Smooth muscle cell (in vitro differentiated cells): ENCODE measurements around the gene TGM2. TPM values are rescaled to one million over a fixed set of nuclear protein-coding genes. Genes with fewer than 3 reads are reported as not detected.

Source experiments
- DNase-seq: peaks from one replicate; lab custom pipeline; 2025; ENCODE audit not compliant: unreplicated experiment; lab: John Stamatoyannopoulos, UW
- H2AFZ ChIP-seq: fragments of 200-600 bp; sonication (generic); 2 replicates; pipeline ENCODE4 v1.6.0; 2016; ENCODE audit warnings: antibody characterized with exemption, low read depth, mild to moderate bottlenecking
- H3F3A ChIP-seq: fragments of 200-600 bp; sonication (generic); 2 replicates; pipeline ENCODE4 v1.6.0; 2017; ENCODE audit warnings: antibody characterized with exemption, low read depth
- H3K27ac ChIP-seq: fragments of 200-600 bp; sonication (generic); 2 replicates; pipeline ENCODE4 v1.5.1; 2016; ENCODE audit warnings: low read depth, mild to moderate bottlenecking
- H3K27me3 ChIP-seq: fragments of 200-600 bp; sonication (generic); 2 replicates; pipeline ENCODE4 v1.6.1; 2016; ENCODE audit warnings: low read depth, mild to moderate bottlenecking
- H3K36me3 ChIP-seq: fragments of 200-600 bp; sonication (generic); 2 replicates; pipeline ENCODE4 v1.5.1; 2016; ENCODE audit warnings: low read depth
- H3K4me1 ChIP-seq: fragments of 200-600 bp; sonication (generic); 2 replicates; pipeline ENCODE4 v1.5.1; 2016; ENCODE audit warnings: low read depth
- H3K4me2 ChIP-seq: fragments of 200-600 bp; sonication (generic); 2 replicates; pipeline ENCODE4 v1.6.0; 2016; ENCODE audit warnings: mild to moderate bottlenecking
- H3K4me3 ChIP-seq: fragments of 200-600 bp; sonication (generic); 2 replicates; pipeline ENCODE4 v1.5.1; 2016; ENCODE audit warnings: mild to moderate bottlenecking
- H3K79me2 ChIP-seq: fragments of 200-600 bp; sonication (generic); 2 replicates; pipeline ENCODE4 v1.6.0; 2016; ENCODE audit warnings: low read depth, mild to moderate bottlenecking
- H3K9ac ChIP-seq: fragments of 200-600 bp; sonication (generic); 2 replicates; pipeline ENCODE4 v1.6.0; 2016; ENCODE audit warnings: low read depth
- H3K9me3 ChIP-seq: fragments of 200-600 bp; sonication (generic); replicated peaks from 2 replicates; pipeline ENCODE4 v1.5.1; 2016; ENCODE audit warnings: low read depth
- H4K20me1 ChIP-seq: fragments of 200-600 bp; sonication (generic); 2 replicates; pipeline ENCODE4 v1.6.0; 2016; ENCODE audit warnings: low read depth
- CTCF ChIP-seq: fragments of 200-600 bp; sonication (generic); IDR thresholded peaks from 2 replicates; pipeline ENCODE4 v1.5.1; 2017; ENCODE audit warnings: borderline replicate concordance, mild to moderate bottlenecking, antibody characterized with exemption; ENCODE audit not compliant: insufficient read depth, poor library complexity, severe bottlenecking
- WGBS: methylation state at CpG from one replicate; pipeline ENCODE4 v1.1.7; 2016; ENCODE audit warnings: low lambda C conversion rate; 5-methylcytosine and 5-hydroxymethylcytosine counted together
- polyA plus RNA-seq: library from polyadenylated mRNA; unstranded; fragments of >200 nt; fragmentation: Nextera tagmentation; extraction: Ambion mirVana; gene quantifications from 2 replicates; pipeline ENCODE4 v1.2.1, GENCODE V29; 2016
- total RNA-seq: library from RNA; depleted of rRNA; stranded (reverse); fragments of >200 nt; gene quantifications from 2 replicates; pipeline ENCODE4 v1.2.3, GENCODE V29; 2014

Gene TGM2
- total and polyA plus RNA-seq, 2 experiments from 2014 or later: 41.7 to 72.0 TPM

DNA sequence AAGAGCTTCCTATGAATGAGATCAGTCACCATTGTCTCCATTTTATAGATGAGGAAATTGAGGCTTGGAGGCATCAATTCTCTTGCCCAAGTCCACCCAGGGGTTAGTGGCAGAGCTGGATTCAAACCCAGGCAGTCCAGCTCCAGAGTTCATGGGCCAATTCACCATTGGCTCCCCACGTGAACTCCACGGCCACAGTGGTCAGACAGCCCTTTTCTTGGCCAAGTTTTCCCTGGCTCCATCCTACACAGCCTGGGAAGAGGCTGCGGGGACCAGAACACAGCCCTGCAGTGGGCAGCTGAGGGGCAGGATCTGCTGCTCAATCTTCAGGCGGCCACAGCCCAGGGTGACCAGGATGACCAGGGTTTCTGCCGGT is 20.5 kb downstream of the TGM2 start:
- Histone ChIP-seq H3K4me3 (no peak overlapping the region), H3K79me2 (no peaks in the 10 kb centered on the region), H3F3A (no peaks in the 10 kb centered on the region), H4K20me1 (no peaks in the 10 kb centered on the region), H3K4me1 (peaks cover 7% of the 10 kb centered on the region), H3K27me3 (no peaks in the 10 kb centered on the region), H3K4me2 (peak overlapping the region; percentile 25), H2AFZ (no peak overlapping the region), H3K36me3 (no peaks in the 10 kb centered on the region), H3K27ac (peak overlapping the region; percentile 91), H3K9me3 (no peaks in the 10 kb centered on the region), H3K9ac (peak overlapping the region; percentile 57)
- 86% methylated on average over 5 of the region's 5 CpGs for whole genome bisulfite sequencing
- no peak for DNase-seq
- TF ChIP-seq CTCF: no peak

- H3K9me3 ChIP-seq: no peaks in the 10 kb centered on the region
- H3F3A ChIP-seq: no peaks in the 10 kb centered on the region
- no peaks in the 10 kb centered on the region for H3K27me3 ChIP-seq
- TF ChIP-seq CTCF: no peak
- H4K20me1 ChIP-seq: no peaks in the 10 kb centered on the region
- DNase-seq: peak; percentile 45
- H3K4me2 ChIP-seq: peak overlapping the region; percentile 50
- H3K9ac ChIP-seq: peak overlapping the region; percentile 35
- H3K4me3 ChIP-seq: no peak overlapping the region
- H3K36me3 ChIP-seq: no peaks in the 10 kb centered on the region
- 21% methylated on average over 16 of the region's 16 CpGs for WGBS
- H3K4me1 ChIP-seq: peaks cover 7% of the 10 kb centered on the region
- H2AFZ ChIP-seq: no peak overlapping the region
- no peaks in the 10 kb centered on the region for H3K79me2 ChIP-seq
- peak overlapping the region; percentile 91 for H3K27ac ChIP-seq
These were observed 21.2 kb downstream of the TGM2 start for GRCh38 chr20:38143646-38144554.

DNA sequence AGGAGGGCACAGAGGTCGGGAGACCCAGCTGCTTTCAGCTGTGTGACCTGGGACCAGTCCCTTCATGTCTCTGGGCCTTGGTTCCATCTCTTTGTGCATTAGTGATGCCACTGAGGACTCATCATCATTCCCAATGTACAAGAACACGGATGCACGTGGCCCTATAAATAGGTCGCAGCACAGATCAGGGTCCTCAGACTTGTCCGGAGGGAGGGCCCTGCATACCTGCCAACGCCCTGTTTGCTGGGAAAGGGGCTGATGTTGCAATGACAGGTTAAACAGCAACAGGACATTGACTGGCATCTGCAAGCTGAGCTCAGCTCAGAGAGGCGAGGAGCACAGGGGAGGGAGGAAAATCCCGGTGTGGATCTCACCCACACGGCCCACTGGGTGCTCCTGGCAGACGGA is 21.8 kb downstream of the TGM2 start:
- Histone ChIP-seq H4K20me1 (no peaks in the 10 kb centered on the region), H3F3A (no peaks in the 10 kb centered on the region), H3K27ac (peak overlapping the region; percentile 91), H3K4me1 (peaks cover 7% of the 10 kb centered on the region), H2AFZ (no peak overlapping the region), H3K79me2 (no peaks in the 10 kb centered on the region), H3K4me3 (no peak overlapping the region), H3K27me3 (no peaks in the 10 kb centered on the region), H3K36me3 (no peaks in the 10 kb centered on the region), H3K4me2 (peak overlapping the region; percentile 50), H3K9me3 (no peaks in the 10 kb centered on the region), H3K9ac (peak overlapping the region; percentile 35)
- TF ChIP-seq CTCF: no peak
- WGBS: 52% methylated on average over 10 of the region's 10 CpGs
- no peak for DNase-seq
